ENCODE measurements around the gene DRC7.

DNA sequence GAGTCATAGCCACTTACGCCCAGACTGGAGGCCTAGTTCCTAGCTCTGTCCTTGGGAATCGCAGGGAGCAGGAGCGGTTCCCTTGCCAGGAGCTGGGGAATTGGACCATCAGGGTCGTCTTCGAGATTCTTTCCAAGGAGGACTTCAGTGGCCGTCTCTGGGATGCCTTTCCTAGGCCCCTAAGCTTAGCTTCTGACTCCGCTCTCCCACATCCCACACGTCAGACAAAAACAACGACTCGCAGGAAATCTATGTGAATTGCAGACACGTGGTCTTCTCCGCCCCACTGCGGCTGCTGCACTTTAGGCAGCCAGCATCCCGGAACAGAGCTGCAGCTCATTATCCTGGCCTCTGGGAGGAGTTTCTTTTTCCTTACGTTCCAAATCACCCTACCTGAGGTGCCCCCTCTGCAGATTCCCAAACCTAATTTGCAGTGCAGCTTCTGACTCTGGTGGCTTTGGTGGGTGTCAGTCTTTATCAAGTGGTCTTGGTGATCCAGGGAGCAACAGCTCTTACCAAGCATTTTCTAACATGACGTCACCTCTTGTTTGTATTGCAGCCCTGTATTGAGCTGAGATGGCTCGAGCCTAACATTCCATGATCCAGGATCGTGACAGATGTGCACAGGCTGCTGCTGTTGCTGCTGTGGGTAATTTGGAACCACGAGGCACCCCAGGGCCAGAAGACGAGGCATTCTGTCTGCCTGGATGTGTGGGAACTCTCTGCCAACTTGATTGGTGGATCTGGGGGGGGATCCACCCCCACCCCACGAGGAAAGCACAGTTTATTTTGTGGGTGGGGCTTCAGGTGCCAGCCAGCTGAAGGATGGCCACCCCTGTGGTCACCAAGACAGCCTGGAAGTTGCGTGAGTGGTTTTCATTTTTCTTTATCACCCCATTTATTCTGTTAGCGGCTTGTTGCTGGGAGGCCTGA lies 42.1 kb downstream of the DRC7 start:
- TF ChIP-seq, protein P1, sequence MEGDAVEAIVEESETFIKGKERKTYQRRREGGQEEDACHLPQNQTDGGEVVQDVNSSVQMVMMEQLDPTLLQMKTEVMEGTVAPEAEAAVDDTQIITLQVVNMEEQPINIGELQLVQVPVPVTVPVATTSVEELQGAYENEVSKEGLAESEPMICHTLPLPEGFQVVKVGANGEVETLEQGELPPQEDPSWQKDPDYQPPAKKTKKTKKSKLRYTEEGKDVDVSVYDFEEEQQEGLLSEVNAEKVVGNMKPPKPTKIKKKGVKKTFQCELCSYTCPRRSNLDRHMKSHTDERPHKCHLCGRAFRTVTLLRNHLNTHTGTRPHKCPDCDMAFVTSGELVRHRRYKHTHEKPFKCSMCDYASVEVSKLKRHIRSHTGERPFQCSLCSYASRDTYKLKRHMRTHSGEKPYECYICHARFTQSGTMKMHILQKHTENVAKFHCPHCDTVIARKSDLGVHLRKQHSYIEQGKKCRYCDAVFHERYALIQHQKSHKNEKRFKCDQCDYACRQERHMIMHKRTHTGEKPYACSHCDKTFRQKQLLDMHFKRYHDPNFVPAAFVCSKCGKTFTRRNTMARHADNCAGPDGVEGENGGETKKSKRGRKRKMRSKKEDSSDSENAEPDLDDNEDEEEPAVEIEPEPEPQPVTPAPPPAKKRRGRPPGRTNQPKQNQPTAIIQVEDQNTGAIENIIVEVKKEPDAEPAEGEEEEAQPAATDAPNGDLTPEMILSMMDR (IDR thresholded peaks at IDR 0.05; ENCODE audit: low read depth, low read length): no peak
- no peak for TF ChIP-seq EZH2phosphoT487 (IDR thresholded peaks at IDR 0.05; ENCODE audit: low read depth)

Data from OCI-LY3 (cell line).